Measurements from ENCODE around the gene ASB4. TPM values are rescaled to one million over a fixed set of nuclear protein-coding genes. Genes with fewer than 3 reads are reported as not detected.
"Not testable (repeated sequence)": the region's sequence is repeated elsewhere in the genome, so short reads cannot be mapped to it uniquely, and the experiment has no call there.

ASB4 gene
- total RNA-seq, 4 donors from 2014 or later = 0.34 to 1.5 TPM; not detected in 2

DNA sequence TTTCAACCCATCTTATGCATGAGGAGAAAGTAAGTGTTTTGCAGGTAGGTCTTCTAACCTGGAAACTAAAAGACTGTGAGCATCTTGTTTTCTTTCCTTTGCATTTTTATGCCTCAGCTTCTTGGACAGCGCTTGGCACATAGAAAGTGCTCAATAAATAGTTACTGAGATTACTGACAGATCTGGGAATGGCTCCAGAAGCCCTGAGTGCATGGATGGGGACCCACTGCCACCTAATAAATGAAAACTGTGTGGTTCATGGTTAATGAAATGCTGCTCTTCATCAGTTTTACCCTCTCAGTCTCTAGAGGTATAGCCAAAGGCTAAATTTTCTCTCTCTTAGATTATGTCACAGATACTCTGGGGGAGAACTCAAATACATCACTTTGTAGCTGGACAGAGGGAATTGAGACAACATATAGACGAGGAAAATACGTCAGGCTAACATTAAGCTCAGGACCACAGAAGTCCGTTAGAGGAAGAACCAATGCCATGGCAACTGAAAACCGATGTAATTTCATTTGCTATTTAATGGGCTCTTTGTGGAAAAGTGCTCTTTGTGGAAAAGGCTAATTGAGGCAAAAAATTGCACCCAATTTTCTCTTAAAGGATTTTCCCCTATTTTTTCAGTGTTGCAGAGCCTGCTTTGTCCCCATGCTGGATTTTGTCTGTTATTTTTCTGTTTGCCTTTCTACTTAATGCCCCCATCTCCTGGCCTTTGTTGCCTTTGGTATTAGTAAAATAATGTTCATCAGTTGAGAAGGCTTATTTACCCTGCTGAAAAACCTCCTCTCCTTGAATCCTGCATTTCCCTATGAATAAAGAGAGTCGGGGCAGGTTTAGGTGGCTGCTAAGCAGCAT, 17.8 kb downstream of the ASB4 start:
- H3K4me3 ChIP-seq = no peak overlapping the region
- no peaks in the 10 kb centered on the region for H3K36me3 ChIP-seq
- no peaks in the 10 kb centered on the region for H3K9me3 ChIP-seq
- TF ChIP-seq POLR2A (IDR thresholded peaks at IDR 0.05) = no peak
- TF ChIP-seq, protein P1, sequence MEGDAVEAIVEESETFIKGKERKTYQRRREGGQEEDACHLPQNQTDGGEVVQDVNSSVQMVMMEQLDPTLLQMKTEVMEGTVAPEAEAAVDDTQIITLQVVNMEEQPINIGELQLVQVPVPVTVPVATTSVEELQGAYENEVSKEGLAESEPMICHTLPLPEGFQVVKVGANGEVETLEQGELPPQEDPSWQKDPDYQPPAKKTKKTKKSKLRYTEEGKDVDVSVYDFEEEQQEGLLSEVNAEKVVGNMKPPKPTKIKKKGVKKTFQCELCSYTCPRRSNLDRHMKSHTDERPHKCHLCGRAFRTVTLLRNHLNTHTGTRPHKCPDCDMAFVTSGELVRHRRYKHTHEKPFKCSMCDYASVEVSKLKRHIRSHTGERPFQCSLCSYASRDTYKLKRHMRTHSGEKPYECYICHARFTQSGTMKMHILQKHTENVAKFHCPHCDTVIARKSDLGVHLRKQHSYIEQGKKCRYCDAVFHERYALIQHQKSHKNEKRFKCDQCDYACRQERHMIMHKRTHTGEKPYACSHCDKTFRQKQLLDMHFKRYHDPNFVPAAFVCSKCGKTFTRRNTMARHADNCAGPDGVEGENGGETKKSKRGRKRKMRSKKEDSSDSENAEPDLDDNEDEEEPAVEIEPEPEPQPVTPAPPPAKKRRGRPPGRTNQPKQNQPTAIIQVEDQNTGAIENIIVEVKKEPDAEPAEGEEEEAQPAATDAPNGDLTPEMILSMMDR (IDR thresholded peaks at IDR 0.05) = no peak
- H3K27ac ChIP-seq = no peak overlapping the region
- no peak for DNase-seq
- H3K27me3 ChIP-seq = no peaks in the 10 kb centered on the region
- intact Hi-C loops (cut with DNase I; ENCODE audit: low total_unique reads) = no loop called here
- no peaks in the 10 kb centered on the region for H3K4me1 ChIP-seq

DNA sequence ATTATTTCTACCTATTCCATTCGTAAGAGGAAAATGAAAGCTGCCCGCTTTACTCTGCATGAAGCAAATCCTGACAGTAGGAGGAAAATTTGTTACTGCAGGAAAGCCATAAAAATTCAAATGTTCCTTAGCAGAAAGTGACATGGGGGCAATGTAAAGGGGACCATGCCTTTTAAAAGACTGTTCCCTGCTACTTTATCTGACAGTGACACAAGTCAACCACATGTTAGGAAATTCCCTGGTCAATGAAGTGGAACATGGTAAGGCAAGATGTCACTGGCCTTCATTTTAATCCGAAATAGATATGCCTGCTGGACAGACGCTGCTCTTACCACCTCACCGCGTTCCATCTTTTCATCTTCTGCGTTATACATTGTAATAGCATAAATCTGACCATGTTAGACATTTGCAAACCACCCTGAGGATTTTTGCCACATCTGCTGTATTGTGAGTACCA, 18.4 kb downstream of the ASB4 start:
- H3K9me3 ChIP-seq; H3K27ac ChIP-seq; DNase-seq; H3K4me3 ChIP-seq; H3K36me3 ChIP-seq; H3K4me1 ChIP-seq; H3K27me3 ChIP-seq; intact Hi-C loops (cut with DNase I; ENCODE audit: low total_unique reads): not testable (repeated sequence)

DNA sequence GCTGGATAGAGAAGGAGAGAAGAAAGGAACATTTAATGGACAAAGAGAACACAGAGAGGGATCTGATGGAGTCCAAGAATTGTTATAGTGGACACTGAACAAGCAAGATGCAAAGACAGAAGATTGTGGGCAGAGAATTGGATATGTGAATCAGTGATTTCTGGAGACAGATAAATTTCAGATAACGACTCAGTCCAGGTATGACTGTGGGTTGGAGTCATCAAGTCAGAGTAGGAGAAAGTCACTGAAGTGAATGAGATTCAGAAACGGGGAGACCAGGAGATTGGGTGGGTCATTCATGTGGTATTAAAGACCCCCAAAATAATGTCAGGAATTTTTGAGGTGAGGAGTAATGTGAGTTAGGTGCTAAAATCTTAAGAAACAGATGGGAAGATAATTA, 23.0 kb downstream of the ASB4 start:
- intact Hi-C loops (cut with DNase I; ENCODE audit: low total_unique reads) = loop anchor here (5.0 kb wide), 1 partner anchor 184 kb away; no protein-coding TSS in a partner anchor
- no peak overlapping the region for H3K27ac ChIP-seq
- H3K4me3 ChIP-seq = no peak overlapping the region
- no peaks in the 10 kb centered on the region for H3K9me3 ChIP-seq
- no peak for DNase-seq
- no peaks in the 10 kb centered on the region for H3K27me3 ChIP-seq
- no peak for TF ChIP-seq POLR2A (IDR thresholded peaks at IDR 0.05)
- TF ChIP-seq, protein P1 (IDR thresholded peaks at IDR 0.05) = no peak
- H3K4me1 ChIP-seq = no peaks in the 10 kb centered on the region
- no peaks in the 10 kb centered on the region for H3K36me3 ChIP-seq

DNA sequence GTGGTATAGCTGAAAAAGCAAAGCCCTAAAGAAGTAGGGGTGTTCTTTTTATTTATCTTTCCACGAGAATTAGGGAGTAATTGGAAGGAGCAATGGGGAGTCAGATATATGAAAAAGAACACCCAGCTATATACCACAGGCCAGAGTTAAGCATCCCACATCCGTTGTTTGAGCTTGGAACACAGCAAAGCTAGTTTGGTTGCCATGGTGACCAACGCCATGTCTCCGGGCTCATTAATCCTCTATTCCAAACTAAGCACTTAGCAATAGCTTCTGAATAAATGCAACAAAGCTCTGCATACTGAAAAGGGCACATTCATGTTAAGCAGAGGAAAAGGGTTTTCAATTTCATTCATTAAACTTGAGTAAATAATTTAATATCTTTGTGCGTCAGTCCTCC, 23.5 kb downstream of the ASB4 start:
- no peaks in the 10 kb centered on the region for H3K36me3 ChIP-seq
- no peaks in the 10 kb centered on the region for H3K4me1 ChIP-seq
- H3K27me3 ChIP-seq = no peaks in the 10 kb centered on the region
- H3K27ac ChIP-seq = no peak overlapping the region
- TF ChIP-seq, protein P1 (IDR thresholded peaks at IDR 0.05) = no peak
- no peak for TF ChIP-seq POLR2A (IDR thresholded peaks at IDR 0.05)
- no peak overlapping the region for H3K4me3 ChIP-seq
- intact Hi-C loops (cut with DNase I; ENCODE audit: low total_unique reads) = loop anchor here (5.0 kb wide), 1 partner anchor 183 kb away; no protein-coding TSS in a partner anchor
- no peak for DNase-seq
- no peaks in the 10 kb centered on the region for H3K9me3 ChIP-seq

DNA sequence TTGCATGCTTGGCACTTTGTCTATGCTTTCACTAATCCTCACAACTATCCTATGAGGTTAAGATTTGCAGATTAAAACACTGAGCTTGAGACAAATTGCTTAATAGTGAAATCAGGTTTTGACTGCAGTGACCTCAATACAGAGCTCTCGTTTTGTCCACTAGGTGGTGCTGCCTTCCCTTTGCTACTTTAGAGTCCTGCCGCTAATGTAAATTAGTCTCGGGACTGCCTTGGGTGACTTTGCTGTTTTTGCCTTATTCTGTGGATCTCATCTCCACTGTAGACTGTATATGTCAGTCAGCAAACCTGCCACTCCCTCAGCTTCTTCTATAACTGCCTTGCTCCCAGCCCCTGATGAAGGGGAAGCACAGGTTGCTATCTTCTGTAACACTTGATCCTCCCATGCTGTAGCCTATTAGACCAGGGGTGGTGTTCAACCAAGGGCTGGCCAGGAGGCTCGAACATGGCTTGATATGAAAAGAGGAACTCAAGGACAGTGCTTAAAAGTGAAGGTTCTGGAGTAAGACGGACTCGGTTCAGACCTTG, 26.0 kb downstream of the ASB4 start:
- Histone ChIP-seq H3K27ac (no peak overlapping the region), H3K4me3 (no peak overlapping the region), H3K36me3 (no peaks in the 10 kb centered on the region), H3K4me1 (no peaks in the 10 kb centered on the region), H3K27me3 (no peaks in the 10 kb centered on the region), H3K9me3 (no peaks in the 10 kb centered on the region)
- DNase-seq = peak; percentile 65 to 83
- TF ChIP-seq, protein P1 (IDR thresholded peaks at IDR 0.05) = peak; percentile 81 to 91 (median 84)
- TF ChIP-seq POLR2A (IDR thresholded peaks at IDR 0.05) = no peak
- intact Hi-C loops (cut with DNase I; ENCODE audit: low total_unique reads) = no loop called here

Data from uterus (tissue), 4 donors.